Measurements from ENCODE around the gene P2RY13. TPM values are rescaled to one million over a fixed set of nuclear protein-coding genes. Genes with fewer than 3 reads are reported as not detected.

The P2RY13 gene
- total RNA-seq, 1 experiment from 2014 or later: not detected

GRCh38 chr3:151281671-151282324 is 47.6 kb downstream of the P2RY13 start:
- no TSS peak for BruUV-seq (replicated peaks)
- ChIA-PET POLR2A (interaction anchor here (1.5 kb wide), 1 partner anchor 114 kb away, joined by 6 read pairs; no protein-coding TSS in a partner anchor), CTCF (interaction anchor here (0.6 to 6.0 kb wide), 19 partner anchors 10 to 358 kb away, joined by 3 to 107 read pairs (median 4); no protein-coding TSS in a partner anchor)
- Mint-ChIP-seq H3K4me1 (ENCODE audit: insufficient read depth, unreplicated experiment) (no peaks in the 10 kb centered on the region), H3K9me3 (ENCODE audit: unreplicated experiment) (no peaks in the 10 kb centered on the region), H3K27me3 (ENCODE audit: insufficient read depth, unreplicated experiment) (no peaks in the 10 kb centered on the region), H3K27ac (ENCODE audit: low read depth, unreplicated experiment) (no peak overlapping the region), H3K4me3 (ENCODE audit: unreplicated experiment) (no peak overlapping the region), H3K36me3 (ENCODE audit: insufficient read depth, unreplicated experiment) (no peaks in the 10 kb centered on the region)
- no peak for DNase-seq (ENCODE audit: unreplicated experiment)
- intact Hi-C loops (cut with micrococcal nuclease): loop anchor here (2.0 kb wide), 1 partner anchor 557 kb away; no protein-coding TSS in a partner anchor
- no peak for TF ChIP-seq CTCF (IDR thresholded peaks at IDR 0.05; ENCODE audit: unreplicated experiment)

- TF ChIP-seq CTCF (IDR thresholded peaks at IDR 0.05; ENCODE audit: unreplicated experiment): no peak
- Mint-ChIP-seq H3K27me3 (ENCODE audit: insufficient read depth, unreplicated experiment) (no peaks in the 10 kb centered on the region), H3K9me3 (ENCODE audit: unreplicated experiment) (no peaks in the 10 kb centered on the region), H3K36me3 (ENCODE audit: insufficient read depth, unreplicated experiment) (no peaks in the 10 kb centered on the region), H3K27ac (ENCODE audit: low read depth, unreplicated experiment) (no peak within 1 kb of the TSS), H3K4me1 (ENCODE audit: insufficient read depth, unreplicated experiment) (no peaks in the 10 kb centered on the region), H3K4me3 (ENCODE audit: unreplicated experiment) (no peak within 1 kb of the TSS)
- ChIA-PET CTCF (interaction anchor here (1.2 to 6.0 kb wide), 3 partner anchors 20 to 110 kb away, joined by 4 to 107 read pairs (median 94); no protein-coding TSS in a partner anchor), POLR2A (interaction anchor here (0.6 to 1.4 kb wide), 6 partner anchors 14 to 732 kb away, joined by 3 read pairs; partner anchors contain the start of genes EIF2A and SERP1)
- intact Hi-C loops (cut with micrococcal nuclease): no loop called here
- DNase-seq (ENCODE audit: unreplicated experiment): no peak
- no TSS peak for BruUV-seq (replicated peaks)
These were observed 51.1 kb downstream of the P2RY13 start, which contains the start of gene P2RY14 for GRCh38 chr3:151278230-151278629. Gene P2RY14, minus strand, starts transcription at chr3:151278542. Its CDS starts 64,226 bp downstream, at chr3:151214316.

GRCh38 chr3:151276687-151277042 is 52.7 kb downstream of the P2RY13 start:
- ChIA-PET POLR2A (no interaction called here), CTCF (interaction anchor here (0.6 to 1.5 kb wide), 4 partner anchors 46 to 131 kb away, joined by 3 to 9 read pairs (median 3); no protein-coding TSS in a partner anchor)
- Mint-ChIP-seq H3K27ac (ENCODE audit: low read depth, unreplicated experiment) (no peak overlapping the region), H3K4me1 (ENCODE audit: insufficient read depth, unreplicated experiment) (no peaks in the 10 kb centered on the region), H3K27me3 (ENCODE audit: insufficient read depth, unreplicated experiment) (no peaks in the 10 kb centered on the region), H3K36me3 (ENCODE audit: insufficient read depth, unreplicated experiment) (no peaks in the 10 kb centered on the region), H3K9me3 (ENCODE audit: unreplicated experiment) (no peaks in the 10 kb centered on the region), H3K4me3 (ENCODE audit: unreplicated experiment) (no peak overlapping the region)
- DNase-seq (ENCODE audit: unreplicated experiment): no peak
- no TSS peak for BruUV-seq (replicated peaks)
- no peak for TF ChIP-seq CTCF (IDR thresholded peaks at IDR 0.05; ENCODE audit: unreplicated experiment)
- intact Hi-C loops (cut with micrococcal nuclease): no loop called here

Other genes with a start within 250 kb of the P2RY13 start
- gene MED12L, start 243.9 kb downstream of the P2RY13 start, total RNA-seq (2022): 0.47 and 1.3 TPM in 2 replicates
- gene GPR171, start 126.3 kb downstream of the P2RY13 start, total RNA-seq (2022): not detected in 2 replicates
- not detected in 2 replicates for gene P2RY14, start 51.0 kb downstream of the P2RY13 start, total RNA-seq (2022)
- 41.9 and 51.8 TPM in 2 replicates for gene GPR87, start 12.7 kb downstream of the P2RY13 start, total RNA-seq (2022)
- not detected in 2 replicates for gene P2RY12, start 55.2 kb upstream of the P2RY13 start, total RNA-seq (2022)
- not detected in 2 replicates for gene IGSF10, start 131.5 kb upstream of the P2RY13 start, total RNA-seq (2022)